SK-N-MC (cell line): ENCODE results near the gene ZCCHC3.

Experiments used
- EZH2 ChIP-seq: fragments of 200-600 bp; sonication (generic); IDR thresholded peaks from one replicate; pipeline ENCODE4 v1.6.1; 2017; ENCODE audit warnings: antibody characterized with exemption
- POLR2AphosphoS5 ChIP-seq: IDR thresholded peaks from 2 replicates; pipeline ENCODE4 v1.6.1; 2012; ENCODE audit warnings: mild to moderate bottlenecking, low read depth, low read length, borderline replicate concordance

GRCh38 chr20:313402-313801, 16.0 kb downstream of the ZCCHC3 start:
- TF ChIP-seq EZH2 (no peak), POLR2AphosphoS5 (no peak)
